GM13976 (cell line): ENCODE data around the gene NEK5.
"Not testable (repeated sequence)": the region's sequence is repeated elsewhere in the genome, so short reads cannot be mapped to it uniquely, and the experiment has no call there.

ENCODE experiments used
- DNase-seq: peaks from one replicate; pipeline ENCODE4 v3.0.0; 2012; ENCODE audit warnings: low spot score
- CTCF ChIP-seq: IDR thresholded peaks from 2 replicates; pipeline ENCODE4 v1.5.1; 2012; ENCODE audit warnings: borderline replicate concordance, mild to moderate bottlenecking; ENCODE audit not compliant: insufficient read depth; ENCODE audit errors: extremely low read depth, missing control alignments, control extremely low read depth
- in situ Hi-C: fragments of 300-500 bp; cut with MboI; formaldehyde crosslinking; loops from one replicate; pipeline ENCODE4 v1.12.0; 2022; ENCODE audit warnings: low sequenced_read_pairs, mixed read lengths, inconsistent platforms; ENCODE audit not compliant: unreplicated experiment

The NEK5 gene

GRCh38 chr13:52118095-52118494 lies 10.8 kb downstream of the NEK5 start:
- no peak for DNase-seq
- in situ Hi-C loops = no loop called here
- TF ChIP-seq CTCF = no peak

GRCh38 chr13:52112591-52112990 lies 16.3 kb downstream of the NEK5 start:
- no peak for DNase-seq
- in situ Hi-C loops = no loop called here
- no peak for TF ChIP-seq CTCF

- TF ChIP-seq CTCF = no peak
- in situ Hi-C loops = no loop called here
- no peak for DNase-seq
Measured at GRCh38 chr13:52109116-52109670, 19.7 kb downstream of the NEK5 start.

GRCh38 chr13:52105841-52106240 lies 23.0 kb downstream of the NEK5 start:
- DNase-seq = no peak
- TF ChIP-seq CTCF = no peak
- in situ Hi-C loops = no loop called here

GRCh38 chr13:52104624-52105023 lies 24.2 kb downstream of the NEK5 start:
- in situ Hi-C loops = no loop called here
- TF ChIP-seq CTCF = no peak
- no peak for DNase-seq

- DNase-seq = no peak
- TF ChIP-seq CTCF = no peak
- in situ Hi-C loops = no loop called here
Measured at GRCh38 chr13:52103386-52103785, 25.5 kb downstream of the NEK5 start.

GRCh38 chr13:52102423-52102822 lies 26.4 kb downstream of the NEK5 start:
- DNase-seq, in situ Hi-C loops: not testable (repeated sequence)
